Measurements from ENCODE around the gene RASA3. TPM values are rescaled to one million over a fixed set of nuclear protein-coding genes. Genes with fewer than 3 reads are reported as not detected.
A peak's percentile ranks its signal among the peaks of the same experiment; 100 is the strongest.

RASA3 gene
- total RNA-seq, 1 donor = 36.1 TPM

DNA sequence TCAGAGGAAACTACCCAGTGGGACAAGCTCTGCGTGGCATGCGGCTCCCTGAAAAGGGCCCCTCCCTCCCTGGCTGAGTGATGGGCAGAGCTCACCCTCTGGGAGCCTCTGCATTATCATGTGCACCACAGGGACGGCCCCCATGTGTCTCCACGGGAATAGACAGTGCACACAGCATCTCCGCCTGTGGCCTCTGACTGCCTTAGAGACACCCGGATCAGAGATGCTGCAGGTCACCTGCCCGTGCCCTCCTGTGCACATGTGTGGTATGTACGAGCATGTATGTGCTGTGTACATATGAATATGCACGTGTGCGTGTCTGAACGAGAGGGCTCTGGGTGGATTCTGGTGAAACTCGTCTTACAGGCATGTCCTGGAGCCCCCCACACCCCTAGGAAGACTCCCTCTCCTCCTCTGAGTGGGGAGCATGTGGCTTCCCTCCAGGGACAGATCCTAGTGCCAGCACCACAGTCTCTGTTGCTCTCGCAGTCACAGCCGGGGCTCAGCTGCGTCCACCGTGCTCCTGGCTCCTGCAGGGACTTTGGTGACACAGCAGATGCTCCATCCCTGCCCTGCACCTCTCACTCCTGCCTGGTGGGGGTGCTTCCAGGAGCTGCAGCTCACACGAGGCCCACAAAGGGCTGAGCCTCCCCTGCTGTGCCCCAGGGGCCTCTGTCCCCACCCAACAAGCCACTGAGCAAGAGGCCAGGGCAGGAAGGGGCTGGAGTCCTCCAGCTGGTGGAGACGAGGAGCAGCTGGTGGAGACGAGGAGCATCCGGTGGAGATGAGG lies 178.2 kb downstream of the RASA3 start:
- DNase-seq (ENCODE audit: low read depth) = no peak
- no peak overlapping the region for H3K4me3 ChIP-seq (ENCODE audit: low read depth, low read length)
- TF ChIP-seq, protein P1, sequence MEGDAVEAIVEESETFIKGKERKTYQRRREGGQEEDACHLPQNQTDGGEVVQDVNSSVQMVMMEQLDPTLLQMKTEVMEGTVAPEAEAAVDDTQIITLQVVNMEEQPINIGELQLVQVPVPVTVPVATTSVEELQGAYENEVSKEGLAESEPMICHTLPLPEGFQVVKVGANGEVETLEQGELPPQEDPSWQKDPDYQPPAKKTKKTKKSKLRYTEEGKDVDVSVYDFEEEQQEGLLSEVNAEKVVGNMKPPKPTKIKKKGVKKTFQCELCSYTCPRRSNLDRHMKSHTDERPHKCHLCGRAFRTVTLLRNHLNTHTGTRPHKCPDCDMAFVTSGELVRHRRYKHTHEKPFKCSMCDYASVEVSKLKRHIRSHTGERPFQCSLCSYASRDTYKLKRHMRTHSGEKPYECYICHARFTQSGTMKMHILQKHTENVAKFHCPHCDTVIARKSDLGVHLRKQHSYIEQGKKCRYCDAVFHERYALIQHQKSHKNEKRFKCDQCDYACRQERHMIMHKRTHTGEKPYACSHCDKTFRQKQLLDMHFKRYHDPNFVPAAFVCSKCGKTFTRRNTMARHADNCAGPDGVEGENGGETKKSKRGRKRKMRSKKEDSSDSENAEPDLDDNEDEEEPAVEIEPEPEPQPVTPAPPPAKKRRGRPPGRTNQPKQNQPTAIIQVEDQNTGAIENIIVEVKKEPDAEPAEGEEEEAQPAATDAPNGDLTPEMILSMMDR (IDR thresholded peaks at IDR 0.05; ENCODE audit: insufficient read depth, low read length) = no peak

DNA sequence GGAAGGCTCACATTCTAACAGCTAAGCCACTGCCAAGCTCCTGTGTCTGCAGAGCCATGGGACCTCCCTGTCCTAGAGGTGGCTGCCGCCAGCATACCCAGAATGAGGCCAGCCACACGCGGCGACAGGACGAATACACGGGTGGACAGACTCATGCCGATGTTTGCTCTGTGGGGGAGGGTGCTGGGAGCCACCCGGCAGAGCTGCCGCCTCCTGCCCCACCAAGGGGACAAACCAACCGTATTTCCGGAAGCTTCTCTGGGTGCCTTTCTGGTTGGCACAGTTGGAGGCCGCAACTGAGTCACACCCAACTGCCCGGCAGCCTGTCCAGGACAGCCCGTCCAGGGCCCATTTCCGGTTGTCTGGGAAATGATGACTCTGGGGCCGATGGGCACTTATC lies 178.9 kb downstream of the RASA3 start:
- DNase-seq (ENCODE audit: low read depth) = no peak
- TF ChIP-seq, protein P1 (IDR thresholded peaks at IDR 0.05; ENCODE audit: insufficient read depth, low read length) = no peak
- no peak overlapping the region for H3K4me3 ChIP-seq (ENCODE audit: low read depth, low read length)

DNA sequence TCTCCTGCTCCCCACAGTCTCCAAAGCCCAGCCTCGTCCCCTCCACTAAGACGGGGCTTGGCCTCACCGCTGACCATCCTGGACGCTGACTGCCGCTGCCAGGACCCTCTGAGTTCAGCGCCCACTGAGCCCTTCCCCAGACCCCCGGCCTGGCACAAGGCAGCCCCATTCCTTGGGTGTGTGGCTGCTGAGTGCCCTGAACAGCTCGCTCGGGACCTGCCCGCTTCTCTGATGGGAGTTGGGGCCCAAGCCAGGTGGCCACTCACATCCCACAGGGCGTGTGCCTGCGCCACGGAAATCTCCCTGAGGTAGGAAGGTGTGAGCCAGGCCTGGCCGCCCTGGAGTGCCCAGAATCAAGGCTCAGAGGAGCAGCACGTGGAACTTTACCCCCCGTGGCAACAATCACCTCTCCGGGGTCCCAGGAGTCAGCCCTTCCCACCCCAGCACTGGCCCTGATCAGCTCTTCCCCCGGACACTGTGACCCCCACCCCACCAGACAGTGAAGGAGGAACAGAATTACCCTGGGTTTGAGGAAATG lies 179.4 kb downstream of the RASA3 start:
- no peak overlapping the region for H3K4me3 ChIP-seq (ENCODE audit: low read depth, low read length)
- DNase-seq (ENCODE audit: low read depth) = no peak
- TF ChIP-seq, protein P1 (IDR thresholded peaks at IDR 0.05; ENCODE audit: insufficient read depth, low read length) = no peak

DNA sequence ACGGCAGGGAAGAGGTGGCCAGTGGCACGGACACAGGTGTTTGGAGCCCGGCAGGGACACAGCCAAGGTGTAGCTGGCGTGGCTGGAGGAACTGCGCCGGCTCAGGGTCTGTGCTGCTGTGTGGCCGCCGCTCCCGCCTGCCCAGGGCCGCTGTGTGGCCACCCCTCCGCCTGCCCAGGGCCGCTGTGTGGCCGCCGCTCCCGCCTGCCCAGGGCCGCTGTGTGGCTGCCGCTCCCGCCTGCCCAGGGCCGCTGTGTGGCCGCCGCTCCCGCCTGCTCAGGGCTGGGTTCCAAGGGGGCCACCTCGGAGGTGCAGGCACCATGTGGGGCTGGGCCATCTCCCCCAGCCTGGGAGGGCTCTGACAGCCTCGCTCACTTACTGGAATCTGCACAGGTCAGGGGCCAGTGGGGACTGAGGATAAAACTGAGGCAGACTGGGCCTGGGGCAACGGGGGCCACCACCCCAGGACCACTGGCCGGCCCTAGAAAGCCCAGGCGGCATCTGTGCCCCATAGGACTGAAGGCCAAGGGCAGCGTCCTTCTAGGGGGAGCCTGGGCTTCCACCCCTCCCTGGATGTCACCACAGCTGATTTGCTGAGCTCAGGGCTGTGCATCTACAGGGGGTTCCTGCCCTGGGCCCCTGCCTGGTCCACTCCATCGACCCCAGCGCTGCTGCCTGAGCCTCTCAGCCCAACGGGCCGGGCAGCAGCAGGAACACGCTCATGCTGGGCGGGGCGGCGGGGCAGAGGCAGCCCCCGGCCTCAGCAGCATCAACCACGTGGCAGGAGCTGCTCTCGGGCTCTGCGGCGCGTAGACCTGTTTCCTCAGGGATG lies 180.1 kb downstream of the RASA3 start:
- TF ChIP-seq, protein P1 (IDR thresholded peaks at IDR 0.05; ENCODE audit: insufficient read depth, low read length) = no peak
- no peak for DNase-seq (ENCODE audit: low read depth)
- no peak overlapping the region for H3K4me3 ChIP-seq (ENCODE audit: low read depth, low read length)

GRCh38 chr13:113951246-113951999 lies 181.0 kb downstream of the RASA3 start:
- peak; percentile 69 for DNase-seq (ENCODE audit: low read depth)
- H3K4me3 ChIP-seq (ENCODE audit: low read depth, low read length) = no peak overlapping the region
- TF ChIP-seq, protein P1 (IDR thresholded peaks at IDR 0.05; ENCODE audit: insufficient read depth, low read length) = peak; percentile 74

Data from fibroblast of the aortic adventitia (primary cell).